OCI-M2 (cell line): ENCODE results near the gene CCDC68.
"Not testable (repeated sequence)": the region's sequence is repeated elsewhere in the genome, so short reads cannot be mapped to it uniquely, and the experiment has no call there.

ENCODE experiments used
- DNase-seq: peaks from one replicate; lab custom pipeline; 2025; ENCODE audit not compliant: unreplicated experiment; lab: John Stamatoyannopoulos, UW

Gene CCDC68

GRCh38 chr18:54958704-54959625 lies at the start of gene CCDC68:
TSS of gene CCDC68 (minus strand) at chr18:54959461. CDS start at chr18:54942791, 16,670 bp downstream.
- DNase-seq = no peak

- DNase-seq = no peak
Measured at GRCh38 chr18:55007602-55008001, 48.3 kb upstream of the CCDC68 start.

GRCh38 chr18:55003695-55004094 lies 44.4 kb upstream of the CCDC68 start:
- no peak for DNase-seq

- no peak for DNase-seq
Measured at GRCh38 chr18:55002261-55002660, 43.0 kb upstream of the CCDC68 start.

DNA sequence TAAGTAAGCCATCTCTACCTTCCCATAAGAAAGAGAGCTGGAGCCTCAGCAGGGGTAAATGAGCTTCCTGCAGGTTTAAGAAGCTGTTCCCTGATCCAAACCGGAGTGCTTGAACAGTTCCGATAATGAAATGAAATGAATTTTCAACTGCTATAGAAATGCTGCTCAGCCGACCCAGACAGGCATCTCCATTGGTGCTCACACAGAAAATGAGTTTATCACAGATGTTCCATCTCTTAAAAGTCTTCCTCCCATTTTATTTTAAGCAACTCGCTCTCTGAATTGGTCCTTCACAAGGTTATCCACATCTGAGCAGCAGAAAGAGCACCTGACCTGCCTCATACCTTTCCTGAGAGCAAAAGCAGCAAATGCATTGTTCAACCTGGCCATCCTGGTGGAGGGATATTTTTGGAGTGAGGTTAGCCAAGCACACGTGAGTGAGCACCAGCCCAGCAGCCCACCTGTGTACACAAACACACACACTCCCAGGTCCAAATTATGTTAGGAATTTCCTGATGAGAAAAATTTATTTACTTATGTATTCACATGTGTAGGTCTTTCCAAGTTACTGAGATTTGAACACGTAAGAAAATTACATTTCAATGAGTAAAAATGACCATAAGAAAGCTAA lies 42.2 kb upstream of the CCDC68 start:
- DNase-seq = no peak

- no peak for DNase-seq
Measured at GRCh38 chr18:55000529-55000928, 41.3 kb upstream of the CCDC68 start.

- no peak for DNase-seq
Measured at GRCh38 chr18:54999016-54999415, 39.8 kb upstream of the CCDC68 start.

DNA sequence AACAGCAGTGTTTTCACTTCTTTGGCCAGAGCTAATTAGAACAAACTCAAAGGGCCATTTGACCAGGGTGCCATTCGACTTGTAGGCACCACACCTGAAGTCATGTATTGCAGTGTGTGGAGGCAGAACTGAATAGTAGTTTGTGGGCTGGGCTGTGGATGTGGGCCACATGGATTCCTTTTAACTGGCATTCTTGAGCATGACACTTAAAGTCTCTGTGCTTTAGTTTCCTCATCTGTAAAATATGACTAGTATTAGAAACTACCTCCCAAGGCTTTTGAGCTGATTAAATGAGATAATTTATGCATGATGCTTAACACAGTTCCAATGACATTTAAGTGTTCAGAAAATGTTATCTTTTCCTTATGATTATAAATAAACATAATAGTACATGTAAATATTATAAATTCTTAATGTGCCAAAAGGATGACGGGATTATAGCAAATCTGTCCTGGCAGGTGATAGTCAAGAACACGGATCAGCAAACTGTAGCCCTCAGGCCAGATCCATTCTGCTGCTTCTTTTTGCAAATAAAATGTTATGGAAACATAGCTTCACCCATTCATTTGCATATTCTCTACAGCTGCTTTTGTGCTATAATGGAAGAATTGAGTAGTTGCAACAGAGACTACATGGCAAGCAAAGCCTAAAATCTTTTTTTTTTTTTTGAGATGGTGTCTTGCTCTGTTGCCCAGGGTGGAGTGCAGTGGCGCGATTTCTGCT lies 36.3 kb upstream of the CCDC68 start:
- no peak for DNase-seq

GRCh38 chr18:54991981-54992380 lies 32.7 kb upstream of the CCDC68 start:
- no peak for DNase-seq

GRCh38 chr18:54984908-54985307 lies 25.6 kb upstream of the CCDC68 start:
- no peak for DNase-seq

DNA sequence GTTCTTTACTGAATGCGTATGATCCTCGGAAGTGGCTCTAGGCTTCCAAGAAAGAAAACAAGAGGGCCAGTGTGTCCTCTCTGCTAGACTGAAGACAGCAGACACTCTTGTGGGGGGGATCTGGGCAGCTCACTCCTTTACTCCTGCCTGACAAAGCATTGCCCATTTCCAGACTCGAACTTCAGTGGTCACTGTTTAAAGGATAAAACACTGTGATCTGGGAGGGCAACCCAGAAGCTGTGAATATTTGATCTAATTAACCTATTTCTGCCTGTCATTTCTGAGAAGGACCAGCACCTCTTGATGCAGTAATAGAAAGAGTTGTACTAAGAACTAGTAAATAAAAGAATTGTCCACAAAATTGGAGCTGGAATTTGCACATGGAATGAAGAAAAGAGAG lies 24.5 kb upstream of the CCDC68 start:
- no peak for DNase-seq

DNA sequence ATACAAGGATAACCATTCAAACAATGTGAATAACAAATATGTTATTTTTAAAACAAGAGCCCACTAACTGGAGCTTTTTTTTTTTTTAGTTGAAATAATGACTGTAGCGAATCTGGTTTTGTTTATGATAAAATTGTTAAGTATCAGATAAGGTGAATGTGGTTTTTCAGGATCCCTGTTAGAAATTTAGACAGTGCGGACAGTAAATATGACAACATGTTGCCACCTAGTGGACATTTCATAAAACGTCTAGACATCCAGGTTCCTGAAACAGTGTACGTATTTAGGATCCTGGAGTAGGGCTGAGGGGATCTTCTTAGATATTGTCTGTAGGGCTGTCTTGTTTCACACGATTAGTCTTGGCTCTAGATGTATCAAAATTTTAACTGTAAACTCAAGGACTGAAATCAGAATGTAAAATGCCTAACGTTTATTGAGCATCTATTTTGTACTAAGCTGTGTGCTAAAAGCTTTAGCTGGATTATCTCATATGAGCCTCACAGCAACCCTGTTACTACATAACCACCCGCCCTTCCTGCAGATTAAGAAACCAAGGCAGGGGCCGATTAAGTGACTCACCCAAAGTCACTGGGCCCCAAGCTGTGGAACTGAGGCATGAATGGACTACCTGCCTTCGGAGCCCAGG lies 23.9 kb upstream of the CCDC68 start:
- peak; percentile 34 for DNase-seq

DNA sequence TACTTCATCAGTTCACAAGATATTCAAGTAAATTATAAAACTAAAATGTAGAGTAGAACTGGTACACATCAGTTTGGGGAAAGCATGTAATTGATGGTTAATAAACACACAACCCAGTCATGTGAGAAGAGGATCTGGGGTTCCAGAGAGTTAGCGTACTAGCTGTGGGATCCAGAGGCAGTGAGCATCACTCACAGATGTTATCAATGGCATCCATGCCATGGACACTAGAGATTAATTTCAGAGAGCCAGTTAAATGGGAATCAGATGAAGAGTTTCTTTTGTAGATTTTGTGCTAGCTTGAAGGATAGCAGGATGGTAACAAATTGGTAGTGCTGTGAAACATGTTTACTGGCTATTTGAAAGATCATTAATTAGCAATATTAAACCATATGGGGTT lies 21.8 kb upstream of the CCDC68 start:
- no peak for DNase-seq

GRCh38 chr18:54975598-54975997 lies 16.3 kb upstream of the CCDC68 start:
- DNase-seq = no peak

- DNase-seq = no peak
Measured at GRCh38 chr18:54973046-54973445, 13.8 kb upstream of the CCDC68 start.

DNA sequence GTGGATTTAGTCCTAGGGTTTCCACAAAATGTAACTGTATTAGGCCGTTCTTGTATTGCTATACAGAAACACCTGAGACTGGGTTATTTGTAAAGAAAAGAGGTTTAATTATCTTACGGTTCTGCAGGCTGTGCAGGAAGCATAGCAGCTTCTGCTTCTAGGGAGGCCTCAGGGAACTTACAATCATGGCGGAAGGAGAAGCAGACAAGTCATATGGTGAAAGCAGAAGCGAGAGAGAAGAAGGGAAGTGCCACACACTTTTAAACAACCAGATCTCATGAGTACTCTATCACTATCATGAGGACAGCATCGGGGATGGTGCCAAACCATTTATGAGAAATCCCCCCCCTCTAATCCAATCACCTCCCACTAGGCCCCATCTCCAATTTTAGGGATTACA lies 9.5 kb upstream of the CCDC68 start:
- no peak for DNase-seq

DNA sequence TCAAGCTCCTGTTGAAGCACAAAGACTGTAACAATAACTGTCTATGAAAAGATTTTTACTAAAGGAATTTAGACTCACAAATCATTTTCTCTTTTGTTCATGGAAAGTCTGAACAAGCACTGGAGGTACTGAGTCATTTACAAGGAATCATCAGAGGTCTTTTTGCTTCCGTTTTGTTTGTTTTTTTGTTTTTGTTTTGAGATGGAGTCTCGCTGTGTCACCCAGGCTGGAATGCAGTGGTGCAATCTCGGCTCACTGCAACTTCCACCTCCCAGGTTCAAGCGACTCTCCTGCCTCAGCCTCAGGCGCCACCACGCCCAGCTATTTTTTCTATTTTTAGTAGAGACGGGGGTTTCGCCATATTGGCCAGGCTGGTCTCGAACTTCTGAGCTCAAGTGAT lies 9.0 kb upstream of the CCDC68 start:
- DNase-seq = not testable (repeated sequence)

DNA sequence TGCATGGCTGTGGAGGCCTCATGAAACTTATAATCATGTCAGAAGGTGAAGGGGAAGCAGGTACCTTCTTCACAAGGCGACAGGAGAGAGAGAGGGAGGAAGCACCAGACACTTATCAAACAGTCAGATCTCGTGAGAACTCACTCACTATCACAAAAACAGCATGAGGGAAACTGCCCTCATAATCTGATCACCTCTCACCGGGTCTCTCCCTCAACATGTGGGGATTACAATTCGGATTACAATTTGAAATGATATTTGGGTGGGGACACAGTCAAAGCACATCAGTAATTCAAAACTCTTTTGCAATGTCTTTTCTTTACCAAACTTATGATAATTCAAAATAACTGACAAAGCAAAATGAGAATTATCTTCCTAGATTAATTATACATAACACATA lies 8.5 kb upstream of the CCDC68 start:
- DNase-seq = no peak

GRCh38 chr18:54964741-54965140 lies 5.5 kb upstream of the CCDC68 start:
- DNase-seq = no peak

GRCh38 chr18:54962919-54963645 lies 3.8 kb upstream of the CCDC68 start:
- DNase-seq = no peak

- DNase-seq = no peak
Measured at GRCh38 chr18:54961868-54962267, 2.6 kb upstream of the CCDC68 start.
